GM12878 (cell line): ENCODE measurements around the gene SH2D3A.

Source experiments
- ASH2L ChIP-seq: fragments of 300-600, 200-600 bp; sonication (generic); IDR thresholded peaks from 2 replicates; pipeline ENCODE4 v1.6.1; 2017; ENCODE audit warnings: low read depth, mild to moderate bottlenecking, borderline replicate concordance
- JUNB ChIP-seq: IDR thresholded peaks from 2 replicates; pipeline ENCODE4 v1.6.1; 2016; ENCODE audit warnings: antibody characterized with exemption, mild to moderate bottlenecking
- PML ChIP-seq: IDR thresholded peaks from 2 replicates; pipeline ENCODE4 v1.6.1; 2012; ENCODE audit warnings: low read length, inconsistent platforms
- POLR2AphosphoS5 ChIP-seq: IDR thresholded peaks from 2 replicates; pipeline ENCODE4 v1.6.1; 2011; ENCODE audit warnings: mild to moderate bottlenecking, low read length, inconsistent platforms
- SIN3A ChIP-seq: IDR thresholded peaks from 2 replicates; pipeline ENCODE4 v1.6.1; 2012; ENCODE audit warnings: low read depth, low read length, improper control_type of control experiment
- SUPT20H ChIP-seq: IDR thresholded peaks from 2 replicates; pipeline ENCODE4 v1.6.1; 2011; ENCODE audit warnings: low read depth, mild to moderate bottlenecking, low read length, moderate library complexity, borderline replicate concordance; ENCODE audit not compliant: control insufficient read depth
- TF ChIP-seq, protein P1 (sequence below), 3 experiments: IDR thresholded peaks in 2 of 3; conservative IDR thresholded peaks in 1 of 3; 2 replicates each; pipeline ENCODE4 v1.5.1; 2011; ENCODE audit warnings: low read depth in 3 of 3, low read length in 3 of 3, mild to moderate bottlenecking in 3 of 3, control low read depth in 2 of 3, moderate library complexity in 2 of 3, inconsistent platforms in 1 of 3, mixed read lengths in 1 of 3; ENCODE audit not compliant: control insufficient read depth in 2 of 3, insufficient read depth in 1 of 3; ENCODE audit errors: extremely low read depth in 1 of 3

DNA sequence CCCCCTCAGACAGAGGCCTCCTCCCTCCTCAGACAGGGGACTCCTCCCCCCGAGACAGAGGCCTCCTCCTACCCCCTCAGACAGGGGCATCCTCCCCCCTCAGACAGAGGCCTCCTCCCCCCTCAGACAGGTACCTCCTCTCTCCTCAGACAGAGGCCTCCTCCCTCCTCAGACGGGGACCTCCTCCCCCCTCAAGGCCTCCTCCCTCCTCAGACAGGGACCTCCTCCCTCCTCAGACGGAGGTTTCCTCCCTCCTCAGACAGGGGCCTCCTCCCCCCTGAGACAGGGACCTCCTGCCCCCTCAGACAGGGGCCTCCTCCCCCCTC, 60.6 kb downstream of the SH2D3A start:
- TF ChIP-seq POLR2AphosphoS5 (no peak), SUPT20H (no peak), ASH2L (no peak), JUNB (no peak), SIN3A (no peak), PML (no peak)
- TF ChIP-seq, protein P1, sequence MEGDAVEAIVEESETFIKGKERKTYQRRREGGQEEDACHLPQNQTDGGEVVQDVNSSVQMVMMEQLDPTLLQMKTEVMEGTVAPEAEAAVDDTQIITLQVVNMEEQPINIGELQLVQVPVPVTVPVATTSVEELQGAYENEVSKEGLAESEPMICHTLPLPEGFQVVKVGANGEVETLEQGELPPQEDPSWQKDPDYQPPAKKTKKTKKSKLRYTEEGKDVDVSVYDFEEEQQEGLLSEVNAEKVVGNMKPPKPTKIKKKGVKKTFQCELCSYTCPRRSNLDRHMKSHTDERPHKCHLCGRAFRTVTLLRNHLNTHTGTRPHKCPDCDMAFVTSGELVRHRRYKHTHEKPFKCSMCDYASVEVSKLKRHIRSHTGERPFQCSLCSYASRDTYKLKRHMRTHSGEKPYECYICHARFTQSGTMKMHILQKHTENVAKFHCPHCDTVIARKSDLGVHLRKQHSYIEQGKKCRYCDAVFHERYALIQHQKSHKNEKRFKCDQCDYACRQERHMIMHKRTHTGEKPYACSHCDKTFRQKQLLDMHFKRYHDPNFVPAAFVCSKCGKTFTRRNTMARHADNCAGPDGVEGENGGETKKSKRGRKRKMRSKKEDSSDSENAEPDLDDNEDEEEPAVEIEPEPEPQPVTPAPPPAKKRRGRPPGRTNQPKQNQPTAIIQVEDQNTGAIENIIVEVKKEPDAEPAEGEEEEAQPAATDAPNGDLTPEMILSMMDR (IDR thresholded peaks at IDR 0.05 in 2 of 3, conservative IDR thresholded peaks at IDR 0.05 in 1 of 3; ENCODE audit: control insufficient read depth in 2 of 3, extremely low read depth in 1 of 3, insufficient read depth in 1 of 3, low read depth in 3 of 3, low read length in 3 of 3): no peak
